ENCODE data around the gene TM2D1.

Gene TM2D1

DNA sequence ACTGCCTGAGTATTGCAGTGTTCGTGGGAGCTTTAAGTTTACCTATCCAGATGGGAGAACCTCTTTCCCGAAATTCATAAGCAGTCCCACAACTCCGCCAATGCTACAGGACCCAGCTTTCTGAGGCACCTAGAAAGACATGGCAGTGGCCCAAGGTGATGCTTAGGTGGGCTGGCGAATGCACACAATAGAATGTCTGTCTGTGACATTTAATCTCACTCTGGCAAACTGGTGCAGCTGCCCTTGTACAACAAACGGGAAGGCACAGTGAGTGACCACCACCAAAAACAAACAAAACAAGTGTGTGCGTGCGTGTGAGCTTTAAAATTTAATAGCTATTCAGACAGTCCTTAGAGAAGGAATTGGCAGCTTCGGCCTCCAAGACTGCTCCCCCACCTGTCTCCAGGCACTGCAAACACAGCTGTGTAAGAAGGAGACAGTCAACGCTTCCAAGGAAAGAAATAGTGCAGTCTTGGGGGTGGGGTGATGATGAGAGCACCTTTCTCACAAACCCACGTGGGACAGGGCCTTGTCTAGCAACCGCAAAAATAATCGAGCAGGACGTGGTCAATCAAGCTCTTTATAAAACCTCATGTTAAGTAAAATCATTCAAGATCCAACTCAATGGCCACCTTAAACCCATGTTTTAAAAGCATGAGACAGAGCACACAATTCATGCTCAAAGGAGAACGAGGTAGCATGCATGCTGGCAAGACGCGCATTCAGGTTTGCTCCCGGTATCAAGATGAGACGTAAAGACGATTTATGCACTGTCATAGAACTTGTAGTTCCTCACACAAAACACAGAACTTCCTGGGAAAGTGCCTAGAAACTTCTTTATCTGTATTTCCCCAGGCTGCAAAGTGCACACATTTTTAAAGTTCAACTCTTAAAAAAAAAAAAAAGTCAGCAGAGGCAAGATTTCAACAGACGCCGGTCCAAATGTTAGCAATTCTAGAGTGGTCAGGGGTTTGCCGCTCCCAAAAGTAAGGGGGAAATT is 84.1 kb downstream of the TM2D1 start:
- Histone ChIP-seq H3K36me3 (ENCODE audit: control insufficient read depth in 1 of 2, insufficient read depth in 2 of 2, low read length in 2 of 2) (no peaks in the 10 kb centered on the region), H4K12ac (ENCODE audit: low read depth, low read length) (no peak overlapping the region), H2AK5ac (ENCODE audit: low read length) (no peak overlapping the region), H4K8ac (ENCODE audit: low read depth, low read length) (no peak overlapping the region), H3K9ac (ENCODE audit: low read length) (no peak overlapping the region), H3K79me1 (ENCODE audit: low read length) (no peaks in the 10 kb centered on the region), H3K4me3 (ENCODE audit: low read depth, low read length) (no peak overlapping the region), H3K4me1 (ENCODE audit: control insufficient read depth in 1 of 2, insufficient read depth in 2 of 2, low read length in 2 of 2) (peaks cover 5 to 8% of the 10 kb centered on the region in 2 experiments), H3K18ac (ENCODE audit: low read length) (no peak overlapping the region), H3K27ac (ENCODE audit: low read depth, low read length) (no peak overlapping the region), H3K4me2 (ENCODE audit: low read length) (no peak overlapping the region), H2BK5ac (ENCODE audit: low read depth, low read length, poor library complexity) (no peak overlapping the region), H3K79me2 (ENCODE audit: control insufficient read depth, insufficient read depth, low read length, poor library complexity) (no peaks in the 10 kb centered on the region), H2AFZ (ENCODE audit: insufficient read depth, low read length, poor library complexity) (no peak overlapping the region), H3K27me3 (ENCODE audit: insufficient read depth, low read length) (peaks cover 3% of the 10 kb centered on the region), H3K9me3 (ENCODE audit: insufficient read depth, low read depth, low read length) (no peaks in the 10 kb centered on the region), H3K14ac (ENCODE audit: low read length) (no peak overlapping the region), H2BK12ac (ENCODE audit: low read length) (no peak overlapping the region), H3K23ac (ENCODE audit: low read length) (no peak overlapping the region), H2BK120ac (ENCODE audit: insufficient read depth, low read length, poor library complexity) (no peak overlapping the region), H3K4ac (ENCODE audit: low read depth, low read length) (no peak overlapping the region), H4K91ac (ENCODE audit: low read depth, low read length) (no peak overlapping the region)
- no peak for DNase-seq
- no CpG with 5 or more reads among the region's 22 CpGs for WGBS (ENCODE audit: extremely low coverage, insufficient coverage, insufficient read length)

DNA sequence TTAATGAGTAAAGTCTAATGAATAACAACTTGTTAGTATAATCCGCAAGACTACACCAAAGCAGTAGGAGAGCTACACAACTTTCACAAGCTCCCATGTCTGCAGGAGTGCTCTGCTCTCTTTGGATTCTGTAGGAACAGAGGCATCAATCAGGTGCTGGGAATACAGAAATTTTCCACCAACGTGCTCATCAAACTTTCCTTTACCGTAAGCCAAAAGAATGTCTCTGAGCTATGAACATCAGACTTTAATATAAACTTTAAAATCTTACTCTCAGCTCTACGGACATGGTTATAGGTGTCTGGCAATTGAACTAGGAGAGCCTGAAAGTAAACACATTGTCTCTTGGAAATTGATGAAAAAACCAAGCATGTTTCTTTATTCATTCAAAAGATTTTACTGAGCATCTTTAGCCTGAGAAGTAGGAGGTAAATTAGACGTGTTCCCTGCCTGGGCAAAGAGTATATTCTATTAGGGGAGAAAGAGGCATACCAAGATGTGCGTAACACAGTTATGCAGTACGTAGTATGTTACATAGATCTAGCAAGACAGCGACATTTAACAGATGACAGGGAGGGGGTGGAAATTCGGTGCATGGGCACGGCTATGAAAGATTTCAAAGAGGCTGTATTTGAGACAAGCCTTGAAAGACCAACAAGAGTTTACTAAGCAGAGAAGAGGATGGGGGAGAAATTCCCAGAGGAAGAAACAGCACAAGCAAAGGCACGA is 85.2 kb downstream of the TM2D1 start:
- Histone ChIP-seq H2AK5ac (ENCODE audit: low read length) (no peak overlapping the region), H3K4ac (ENCODE audit: low read depth, low read length) (no peak overlapping the region), H3K27ac (ENCODE audit: low read depth, low read length) (no peak overlapping the region), H3K23ac (ENCODE audit: low read length) (no peak overlapping the region), H2BK5ac (ENCODE audit: low read depth, low read length, poor library complexity) (no peak overlapping the region), H4K91ac (ENCODE audit: low read depth, low read length) (no peak overlapping the region), H3K79me1 (ENCODE audit: low read length) (no peaks in the 10 kb centered on the region), H4K8ac (ENCODE audit: low read depth, low read length) (no peak overlapping the region), H3K36me3 (ENCODE audit: control insufficient read depth in 1 of 2, insufficient read depth in 2 of 2, low read length in 2 of 2) (no peaks in the 10 kb centered on the region), H2BK120ac (ENCODE audit: insufficient read depth, low read length, poor library complexity) (no peak overlapping the region), H3K4me2 (ENCODE audit: low read length) (no peak overlapping the region), H3K14ac (ENCODE audit: low read length) (no peak overlapping the region), H3K18ac (ENCODE audit: low read length) (no peak overlapping the region), H3K4me3 (ENCODE audit: low read depth, low read length) (no peak overlapping the region), H4K12ac (ENCODE audit: low read depth, low read length) (no peak overlapping the region), H3K27me3 (ENCODE audit: insufficient read depth, low read length) (no peaks in the 10 kb centered on the region), H3K79me2 (ENCODE audit: control insufficient read depth, insufficient read depth, low read length, poor library complexity) (no peaks in the 10 kb centered on the region), H3K4me1 (ENCODE audit: control insufficient read depth in 1 of 2, insufficient read depth in 2 of 2, low read length in 2 of 2) (peaks cover 5 to 8% of the 10 kb centered on the region in 2 experiments), H2BK12ac (ENCODE audit: low read length) (no peak overlapping the region), H3K9ac (ENCODE audit: low read length) (no peak overlapping the region), H2AFZ (ENCODE audit: insufficient read depth, low read length, poor library complexity) (no peak overlapping the region), H3K9me3 (ENCODE audit: insufficient read depth, low read depth, low read length) (no peaks in the 10 kb centered on the region)
- no CpG with 5 or more reads among the region's 11 CpGs for WGBS (ENCODE audit: extremely low coverage, insufficient coverage, insufficient read length)
- DNase-seq, result no peak

DNA sequence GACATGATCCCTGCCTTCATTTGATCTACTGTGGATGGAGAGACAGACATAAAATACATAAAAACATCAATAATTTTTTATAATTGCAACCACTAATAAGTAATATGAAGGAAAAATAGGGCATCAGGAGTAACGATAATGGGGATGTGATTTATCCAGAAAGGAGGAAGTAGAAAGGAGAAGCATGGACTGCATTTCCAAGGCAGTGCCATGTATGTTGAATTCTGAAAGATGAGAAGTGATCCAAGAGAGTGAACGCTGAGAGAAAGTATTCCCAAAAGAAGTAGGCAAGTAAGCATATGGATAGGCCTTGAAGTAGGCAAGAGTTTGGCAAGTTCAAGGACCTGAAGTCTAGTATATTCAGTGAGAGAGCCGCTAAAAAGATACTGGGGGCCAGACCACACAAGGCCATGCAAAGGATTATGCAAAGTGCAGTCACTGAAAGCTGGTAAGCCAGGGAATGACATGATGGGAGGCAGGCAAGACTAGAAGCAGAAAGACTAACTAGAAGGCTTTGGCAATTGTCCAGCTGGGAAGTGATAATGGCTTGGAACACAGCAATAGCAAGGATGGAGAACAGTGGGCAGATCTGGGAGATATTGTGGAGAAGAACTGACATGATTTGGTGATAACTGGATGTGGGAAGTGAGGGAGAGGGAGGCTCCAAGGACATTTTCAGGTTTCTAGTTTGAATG is 85.9 kb downstream of the TM2D1 start:
- DNase-seq, result no peak
- no peak overlapping the region for H2BK12ac ChIP-seq (ENCODE audit: low read length)
- H3K4me2 ChIP-seq (ENCODE audit: low read length), result no peak overlapping the region
- H2BK5ac ChIP-seq (ENCODE audit: low read depth, low read length, poor library complexity), result no peak overlapping the region
- no peaks in the 10 kb centered on the region for H3K9me3 ChIP-seq (ENCODE audit: insufficient read depth, low read depth, low read length)
- no peak overlapping the region for H2BK120ac ChIP-seq (ENCODE audit: insufficient read depth, low read length, poor library complexity)
- H3K79me2 ChIP-seq (ENCODE audit: control insufficient read depth, insufficient read depth, low read length, poor library complexity), result no peaks in the 10 kb centered on the region
- H3K4me3 ChIP-seq (ENCODE audit: low read depth, low read length), result no peak overlapping the region
- no peak overlapping the region for H3K23ac ChIP-seq (ENCODE audit: low read length)
- no peak overlapping the region for H4K12ac ChIP-seq (ENCODE audit: low read depth, low read length)
- no peak overlapping the region for H4K8ac ChIP-seq (ENCODE audit: low read depth, low read length)
- no peaks in the 10 kb centered on the region for H3K27me3 ChIP-seq (ENCODE audit: insufficient read depth, low read length)
- no peaks in the 10 kb centered on the region for H3K36me3 ChIP-seq (ENCODE audit: control insufficient read depth in 1 of 2, insufficient read depth in 2 of 2, low read length in 2 of 2)
- H3K79me1 ChIP-seq (ENCODE audit: low read length), result no peaks in the 10 kb centered on the region
- H2AK5ac ChIP-seq (ENCODE audit: low read length), result no peak overlapping the region
- H3K27ac ChIP-seq (ENCODE audit: low read depth, low read length), result no peak overlapping the region
- H3K14ac ChIP-seq (ENCODE audit: low read length), result no peak overlapping the region
- peaks cover 5 to 8% of the 10 kb centered on the region in 2 experiments for H3K4me1 ChIP-seq (ENCODE audit: control insufficient read depth in 1 of 2, insufficient read depth in 2 of 2, low read length in 2 of 2)
- H3K9ac ChIP-seq (ENCODE audit: low read length), result no peak overlapping the region
- no peak overlapping the region for H3K18ac ChIP-seq (ENCODE audit: low read length)
- no peak overlapping the region for H2AFZ ChIP-seq (ENCODE audit: insufficient read depth, low read length, poor library complexity)
- H4K91ac ChIP-seq (ENCODE audit: low read depth, low read length), result no peak overlapping the region
- H3K4ac ChIP-seq (ENCODE audit: low read depth, low read length), result no peak overlapping the region
- WGBS (ENCODE audit: extremely low coverage, insufficient coverage, insufficient read length), result no CpG with 5 or more reads among the region's 3 CpGs

DNA sequence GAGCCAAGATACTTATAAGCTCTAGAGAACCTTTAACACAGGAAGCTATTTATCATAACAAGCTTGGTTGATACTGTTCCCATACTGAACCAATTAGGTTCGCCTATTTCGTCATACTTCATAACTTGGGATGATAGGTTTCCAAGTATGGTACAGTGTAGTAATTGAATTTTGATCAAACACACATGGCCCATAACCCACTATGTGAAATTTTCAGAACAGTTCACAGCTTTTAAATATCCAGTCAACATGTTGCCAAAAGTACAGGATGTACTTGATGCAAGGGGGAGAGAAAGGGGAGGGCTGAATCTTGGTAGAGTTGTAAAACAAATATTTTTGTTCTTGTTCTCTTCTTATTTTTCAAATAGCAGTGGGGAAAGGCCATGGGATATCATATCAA is 86.6 kb downstream of the TM2D1 start:
- no peak overlapping the region for H2BK120ac ChIP-seq (ENCODE audit: insufficient read depth, low read length, poor library complexity)
- H3K14ac ChIP-seq (ENCODE audit: low read length), result no peak overlapping the region
- no peak overlapping the region for H4K91ac ChIP-seq (ENCODE audit: low read depth, low read length)
- no peak overlapping the region for H2BK5ac ChIP-seq (ENCODE audit: low read depth, low read length, poor library complexity)
- H3K18ac ChIP-seq (ENCODE audit: low read length), result no peak overlapping the region
- no peak overlapping the region for H3K4me3 ChIP-seq (ENCODE audit: low read depth, low read length)
- H3K79me2 ChIP-seq (ENCODE audit: control insufficient read depth, insufficient read depth, low read length, poor library complexity), result no peaks in the 10 kb centered on the region
- H4K8ac ChIP-seq (ENCODE audit: low read depth, low read length), result no peak overlapping the region
- H3K9ac ChIP-seq (ENCODE audit: low read length), result no peak overlapping the region
- no peak overlapping the region for H3K27ac ChIP-seq (ENCODE audit: low read depth, low read length)
- no peak overlapping the region for H2AFZ ChIP-seq (ENCODE audit: insufficient read depth, low read length, poor library complexity)
- H3K4me2 ChIP-seq (ENCODE audit: low read length), result no peak overlapping the region
- no peak overlapping the region for H3K4ac ChIP-seq (ENCODE audit: low read depth, low read length)
- no peak overlapping the region for H4K12ac ChIP-seq (ENCODE audit: low read depth, low read length)
- no peaks in the 10 kb centered on the region for H3K79me1 ChIP-seq (ENCODE audit: low read length)
- no peak overlapping the region for H2BK12ac ChIP-seq (ENCODE audit: low read length)
- no peaks in the 10 kb centered on the region for H3K27me3 ChIP-seq (ENCODE audit: insufficient read depth, low read length)
- no peak overlapping the region for H2AK5ac ChIP-seq (ENCODE audit: low read length)
- no peaks in the 10 kb centered on the region for H3K36me3 ChIP-seq (ENCODE audit: control insufficient read depth in 1 of 2, insufficient read depth in 2 of 2, low read length in 2 of 2)
- peaks cover 5 to 8% of the 10 kb centered on the region in 2 experiments for H3K4me1 ChIP-seq (ENCODE audit: control insufficient read depth in 1 of 2, insufficient read depth in 2 of 2, low read length in 2 of 2)
- H3K9me3 ChIP-seq (ENCODE audit: insufficient read depth, low read depth, low read length), result no peaks in the 10 kb centered on the region
- DNase-seq, result no peak
- no CpG with 5 or more reads among the region's 2 CpGs for WGBS (ENCODE audit: extremely low coverage, insufficient coverage, insufficient read length)
- H3K23ac ChIP-seq (ENCODE audit: low read length), result no peak overlapping the region

Data from trophoblast cell (in vitro differentiated cells and primary cell).